Measurements from ENCODE around the gene CCRL2.
"Not testable (repeated sequence)": the region's sequence is repeated elsewhere in the genome, so short reads cannot be mapped to it uniquely, and the experiment has no call there.

CCRL2 gene

GRCh38 chr3:46380471-46381221, 26.4 kb upstream of the CCRL2 start:
- DNase-seq (ENCODE audit: low read depth) = peak; percentile 33
- no peak overlapping the region for H3K4me3 ChIP-seq (ENCODE audit: low read depth, low read length)
- no peak for TF ChIP-seq CTCF (conservative IDR thresholded peaks at IDR 0.05; ENCODE audit: low read depth, low read length)

- TF ChIP-seq CTCF (conservative IDR thresholded peaks at IDR 0.05; ENCODE audit: low read depth, low read length) = no peak
- H3K4me3 ChIP-seq (ENCODE audit: low read depth, low read length) = no peak overlapping the region
- no peak for DNase-seq (ENCODE audit: low read depth)
These were observed 25.4 kb upstream of the CCRL2 start for GRCh38 chr3:46381625-46382024.

GRCh38 chr3:46383211-46383950, 23.7 kb upstream of the CCRL2 start:
- no peak for TF ChIP-seq CTCF (conservative IDR thresholded peaks at IDR 0.05; ENCODE audit: low read depth, low read length)
- no peak overlapping the region for H3K4me3 ChIP-seq (ENCODE audit: low read depth, low read length)
- DNase-seq (ENCODE audit: low read depth) = no peak

GRCh38 chr3:46383951-46384330, 23.1 kb upstream of the CCRL2 start:
- no peak overlapping the region for H3K4me3 ChIP-seq (ENCODE audit: low read depth, low read length)
- TF ChIP-seq CTCF (conservative IDR thresholded peaks at IDR 0.05; ENCODE audit: low read depth, low read length) = no peak
- no peak for DNase-seq (ENCODE audit: low read depth)

GRCh38 chr3:46386205-46386604, 20.9 kb upstream of the CCRL2 start:
- no peak for TF ChIP-seq CTCF (conservative IDR thresholded peaks at IDR 0.05; ENCODE audit: low read depth, low read length)
- H3K4me3 ChIP-seq (ENCODE audit: low read depth, low read length) = no peak overlapping the region
- peak; percentile 67 for DNase-seq (ENCODE audit: low read depth)

GRCh38 chr3:46388847-46389246, 18.2 kb upstream of the CCRL2 start:
- not testable (repeated sequence) for DNase-seq (ENCODE audit: low read depth); H3K4me3 ChIP-seq (ENCODE audit: low read depth, low read length)

- no peak overlapping the region for H3K4me3 ChIP-seq (ENCODE audit: low read depth, low read length)
- no peak for DNase-seq (ENCODE audit: low read depth)
- TF ChIP-seq CTCF (conservative IDR thresholded peaks at IDR 0.05; ENCODE audit: low read depth, low read length) = no peak
These were observed 17.8 kb upstream of the CCRL2 start for GRCh38 chr3:46389306-46389705.

GRCh38 chr3:46391526-46391925, 15.5 kb upstream of the CCRL2 start:
- DNase-seq (ENCODE audit: low read depth); H3K4me3 ChIP-seq (ENCODE audit: low read depth, low read length): not testable (repeated sequence)
